ENCODE data around the gene COX6B2.

- TF ChIP-seq CTCF (IDR thresholded peaks at IDR 0.05) (no peak), TCF7L2 (IDR thresholded peaks at IDR 0.05; ENCODE audit: low read depth, low read length) (no peak), POLR2AphosphoS5 (IDR thresholded peaks at IDR 0.05; ENCODE audit: low read depth, low read length) (no peak)
Measured at GRCh38 chr19:55369653-55370304, 15.3 kb upstream of the COX6B2 start.

All from Panc1 (cell line).